Measurements from ENCODE around the gene ZRANB2. TPM values are rescaled to one million over a fixed set of nuclear protein-coding genes. Genes with fewer than 3 reads are reported as not detected.

Gene ZRANB2
- polyA plus RNA-seq, 3 donors = 21.3 to 42.1 (median 22.9) TPM

DNA sequence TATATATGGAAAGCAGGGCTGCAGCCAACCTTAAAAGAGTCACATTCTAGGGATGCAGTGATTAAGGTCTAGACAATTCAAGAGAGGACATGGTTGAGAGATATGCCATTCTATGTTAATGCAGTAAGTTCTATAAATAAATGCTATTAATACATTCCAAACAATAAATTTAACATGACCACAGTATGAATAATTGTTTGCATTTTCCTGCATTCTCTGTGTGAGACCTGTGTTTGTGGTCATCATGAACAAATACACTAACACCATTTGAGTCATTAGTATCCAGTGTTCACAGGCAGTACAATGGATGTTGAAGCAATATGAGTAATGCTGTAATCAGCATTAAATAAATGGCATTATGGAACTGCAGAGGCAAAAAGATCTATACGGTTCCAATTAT, 5.5 kb upstream of the ZRANB2 start:
- Mint-ChIP-seq H3K9me3 (peaks cover 2 to 5% (median 4%) of the 10 kb centered on the region in 7 donors), H3K4me3 (no peak overlapping the region), H3K36me3 (no peaks in the 10 kb centered on the region), H3K27ac (no peak overlapping the region), H3K27me3 (ENCODE audit: low read depth in 3 of 3) (peaks cover 4 to 9% (median 7%) of the 10 kb centered on the region in 3 donors), H3K4me1 (peaks cover 2% of the 10 kb centered on the region)
- Histone ChIP-seq H3K9ac (ENCODE audit: insufficient read depth, low read length, poor library complexity, severe bottlenecking) (no peak overlapping the region), H4K20me1 (ENCODE audit: insufficient read depth, low read length) (no peaks in the 10 kb centered on the region), H2AFZ (ENCODE audit: insufficient read depth, low read depth, low read length, poor library complexity, severe bottlenecking) (no peak overlapping the region), H3K79me2 (ENCODE audit: insufficient read depth, low read length) (no peaks in the 10 kb centered on the region), H3K4me3 (replicated peaks in 1 of 3; ENCODE audit: low read depth in 2 of 3, low read length in 3 of 3) (no peak overlapping the region), H3K27me3 (ENCODE audit: control insufficient read depth in 2 of 2, insufficient read depth in 2 of 2, low read length in 2 of 2) (peaks cover 0 to 3% of the 10 kb centered on the region in 2 donors), H3K4me1 (ENCODE audit: control insufficient read depth in 1 of 2, insufficient read depth in 2 of 2, low read length in 2 of 2) (peaks cover 3 to 4% of the 10 kb centered on the region in 2 donors), H3K9me3 (replicated peaks in 1 of 2; ENCODE audit: control insufficient read depth in 1 of 2, insufficient read depth in 1 of 2, low read length in 2 of 2) (peaks cover 0 to 3% of the 10 kb centered on the region in 2 donors), H3K27ac (ENCODE audit: low read depth in 1 of 2, low read length in 2 of 2) (no peak overlapping the region), H3K36me3 (replicated peaks in 1 of 2; ENCODE audit: control insufficient read depth in 1 of 2, insufficient read depth in 2 of 2, low read length in 2 of 2) (no peaks in the 10 kb centered on the region), H3K4me2 (replicated peaks; ENCODE audit: extremely low read depth, low read length, poor library complexity, severe bottlenecking) (no peak overlapping the region)
- no CpG with 5 or more reads among the region's 1 CpG for WGBS (ENCODE audit: insufficient coverage)
- no peak for DNase-seq
- intact Hi-C loops (cut with micrococcal nuclease) = loop anchor here in 1 of 2 donors (10.0 kb wide), 1 partner anchor 882 kb away; the partner anchor contains the start of gene LRRC40
- TF ChIP-seq, protein P1, sequence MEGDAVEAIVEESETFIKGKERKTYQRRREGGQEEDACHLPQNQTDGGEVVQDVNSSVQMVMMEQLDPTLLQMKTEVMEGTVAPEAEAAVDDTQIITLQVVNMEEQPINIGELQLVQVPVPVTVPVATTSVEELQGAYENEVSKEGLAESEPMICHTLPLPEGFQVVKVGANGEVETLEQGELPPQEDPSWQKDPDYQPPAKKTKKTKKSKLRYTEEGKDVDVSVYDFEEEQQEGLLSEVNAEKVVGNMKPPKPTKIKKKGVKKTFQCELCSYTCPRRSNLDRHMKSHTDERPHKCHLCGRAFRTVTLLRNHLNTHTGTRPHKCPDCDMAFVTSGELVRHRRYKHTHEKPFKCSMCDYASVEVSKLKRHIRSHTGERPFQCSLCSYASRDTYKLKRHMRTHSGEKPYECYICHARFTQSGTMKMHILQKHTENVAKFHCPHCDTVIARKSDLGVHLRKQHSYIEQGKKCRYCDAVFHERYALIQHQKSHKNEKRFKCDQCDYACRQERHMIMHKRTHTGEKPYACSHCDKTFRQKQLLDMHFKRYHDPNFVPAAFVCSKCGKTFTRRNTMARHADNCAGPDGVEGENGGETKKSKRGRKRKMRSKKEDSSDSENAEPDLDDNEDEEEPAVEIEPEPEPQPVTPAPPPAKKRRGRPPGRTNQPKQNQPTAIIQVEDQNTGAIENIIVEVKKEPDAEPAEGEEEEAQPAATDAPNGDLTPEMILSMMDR (IDR thresholded peaks at IDR 0.05) = no peak

- intact Hi-C loops (cut with micrococcal nuclease) = loop anchor here (5.0 to 10.0 kb wide), 2 partner anchors 876 to 878 kb away; partner anchors contain the start of gene LRRC40 (in 2 of the 2)
- peaks cover 7 to 20% of the 10 kb centered on the region in 2 donors for H3K4me1 ChIP-seq (ENCODE audit: control insufficient read depth in 1 of 2, insufficient read depth in 2 of 2, low read length in 2 of 2)
- H3K36me3 ChIP-seq (replicated peaks in 1 of 2; ENCODE audit: control insufficient read depth in 1 of 2, insufficient read depth in 2 of 2, low read length in 2 of 2) = peaks cover 2% of the 10 kb centered on the region in 2 donors
- TF ChIP-seq, protein P1 (IDR thresholded peaks at IDR 0.05) = no peak
- peaks cover 10% of the 10 kb centered on the region for H4K20me1 ChIP-seq (ENCODE audit: insufficient read depth, low read length)
- no peak overlapping the region for H3K4me2 ChIP-seq (replicated peaks; ENCODE audit: extremely low read depth, low read length, poor library complexity, severe bottlenecking)
- H3K9ac ChIP-seq (ENCODE audit: insufficient read depth, low read length, poor library complexity, severe bottlenecking) = no peak overlapping the region
- peaks cover 27% of the 10 kb centered on the region for H3K79me2 ChIP-seq (ENCODE audit: insufficient read depth, low read length)
- H3K4me1 Mint-ChIP-seq = peaks cover 16% of the 10 kb centered on the region
- peaks cover 0 to 3% of the 10 kb centered on the region in 2 donors for H3K9me3 ChIP-seq (replicated peaks in 1 of 2; ENCODE audit: control insufficient read depth in 1 of 2, insufficient read depth in 1 of 2, low read length in 2 of 2)
- WGBS (ENCODE audit: insufficient coverage) = no CpG with 5 or more reads among the region's 2 CpGs
- DNase-seq = no peak
- peaks cover 2 to 7% (median 4%) of the 10 kb centered on the region in 7 donors for H3K9me3 Mint-ChIP-seq
- peaks cover 0 to 3% of the 10 kb centered on the region in 2 donors for H3K27me3 ChIP-seq (ENCODE audit: control insufficient read depth in 2 of 2, insufficient read depth in 2 of 2, low read length in 2 of 2)
- H3K27ac ChIP-seq (ENCODE audit: low read depth in 1 of 2, low read length in 2 of 2) = no peak overlapping the region
- H3K4me3 Mint-ChIP-seq = no peak overlapping the region
- no peak overlapping the region for H3K4me3 ChIP-seq (replicated peaks in 1 of 3; ENCODE audit: low read depth in 2 of 3, low read length in 3 of 3)
- H3K27me3 Mint-ChIP-seq (ENCODE audit: low read depth in 3 of 3) = peaks cover 2 to 9% (median 7%) of the 10 kb centered on the region in 3 donors
- peaks cover under 1 to 1% of the 10 kb centered on the region in 2 donors for H3K36me3 Mint-ChIP-seq
- H2AFZ ChIP-seq (ENCODE audit: insufficient read depth, low read depth, low read length, poor library complexity, severe bottlenecking) = peak overlapping the region; percentile 31
- no peak overlapping the region for H3K27ac Mint-ChIP-seq
Measured at GRCh38 chr1:71083271-71083670, 2.4 kb upstream of the ZRANB2 start.
